Measurements from ENCODE around the gene CEP89.
"Not testable (repeated sequence)": the region's sequence is repeated elsewhere in the genome, so short reads cannot be mapped to it uniquely, and the experiment has no call there.

Gene CEP89

GRCh38 chr19:32862173-32862572, 109.6 kb downstream of the CEP89 start:
- H3K4me3 Mint-ChIP-seq: no peak overlapping the region
- ATAC-seq (no peak), DNase-seq (ENCODE audit: low spot score in 2 of 2) (no peak)
- H3K9me3 Mint-ChIP-seq: no peaks in the 10 kb centered on the region
- H3K36me3 Mint-ChIP-seq: no peaks in the 10 kb centered on the region
- peak overlapping the region; percentile 40 for H3K27ac Mint-ChIP-seq
- H3K4me1 Mint-ChIP-seq: no peaks in the 10 kb centered on the region

- Mint-ChIP-seq H3K9me3 (no peaks in the 10 kb centered on the region), H3K4me1 (no peaks in the 10 kb centered on the region), H3K27ac (peak overlapping the region; percentile 40), H3K36me3 (no peaks in the 10 kb centered on the region), H3K4me3 (no peak overlapping the region)
- DNase-seq (ENCODE audit: low spot score in 2 of 2): no peak
- ATAC-seq: no peak
These were observed 110.2 kb downstream of the CEP89 start for GRCh38 chr19:32861596-32861995.

GRCh38 chr19:32859591-32859990, 112.2 kb downstream of the CEP89 start:
- peak overlapping the region; percentile 30 for H3K27ac Mint-ChIP-seq
- H3K9me3 Mint-ChIP-seq: no peaks in the 10 kb centered on the region
- no peak for DNase-seq (ENCODE audit: low spot score in 2 of 2)

GRCh38 chr19:32858559-32858958, 113.2 kb downstream of the CEP89 start:
- no peak overlapping the region for H3K4me3 Mint-ChIP-seq
- ATAC-seq (no peak), DNase-seq (ENCODE audit: low spot score in 2 of 2) (no peak)
- H3K36me3 Mint-ChIP-seq: no peaks in the 10 kb centered on the region
- no peaks in the 10 kb centered on the region for H3K4me1 Mint-ChIP-seq
- no peaks in the 10 kb centered on the region for H3K9me3 Mint-ChIP-seq
- H3K27ac Mint-ChIP-seq: no peak overlapping the region

More at GRCh38 chr19:32859591-32859990, 112.2 kb downstream of the CEP89 start:
- ATAC-seq: no peak
- H3K4me3 Mint-ChIP-seq: no peak overlapping the region
- H3K4me1 Mint-ChIP-seq: no peaks in the 10 kb centered on the region
- no peaks in the 10 kb centered on the region for H3K36me3 Mint-ChIP-seq

GRCh38 chr19:32858155-32858554, 113.6 kb downstream of the CEP89 start:
- no peaks in the 10 kb centered on the region for H3K36me3 Mint-ChIP-seq

GRCh38 chr19:32857584-32857983, 114.2 kb downstream of the CEP89 start:
- no peaks in the 10 kb centered on the region for H3K9me3 Mint-ChIP-seq
- DNase-seq (ENCODE audit: low spot score in 2 of 2): no peak
- no peak overlapping the region for H3K4me3 Mint-ChIP-seq
- ATAC-seq: no peak
- no peaks in the 10 kb centered on the region for H3K36me3 Mint-ChIP-seq
- no peaks in the 10 kb centered on the region for H3K4me1 Mint-ChIP-seq
- H3K27ac Mint-ChIP-seq: no peak overlapping the region

More at GRCh38 chr19:32858155-32858554, 113.6 kb downstream of the CEP89 start:
- Mint-ChIP-seq H3K4me1 (no peaks in the 10 kb centered on the region), H3K27ac (no peak overlapping the region), H3K9me3 (no peaks in the 10 kb centered on the region), H3K4me3 (no peak overlapping the region)
- ATAC-seq (no peak), DNase-seq (ENCODE audit: low spot score in 2 of 2) (no peak)

GRCh38 chr19:32856818-32857217, 114.9 kb downstream of the CEP89 start:
- H3K9me3 Mint-ChIP-seq, H3K4me1 Mint-ChIP-seq, H3K36me3 Mint-ChIP-seq: not testable (repeated sequence)

GRCh38 chr19:32852216-32852615, 119.5 kb downstream of the CEP89 start:
- DNase-seq (ENCODE audit: low spot score in 2 of 2) (no peak), ATAC-seq (no peak)
- Mint-ChIP-seq H3K9me3 (peaks cover under 1% of the 10 kb centered on the region), H3K4me3 (no peak overlapping the region), H3K4me1 (no peaks in the 10 kb centered on the region), H3K27ac (no peak overlapping the region), H3K36me3 (no peaks in the 10 kb centered on the region)

More at GRCh38 chr19:32856818-32857217, 114.9 kb downstream of the CEP89 start:
- ATAC-seq; H3K27ac Mint-ChIP-seq; H3K4me3 Mint-ChIP-seq; DNase-seq (ENCODE audit: low spot score in 2 of 2): not testable (repeated sequence)

GRCh38 chr19:32848035-32848434, 123.7 kb downstream of the CEP89 start:
- H3K36me3 Mint-ChIP-seq; H3K4me3 Mint-ChIP-seq; H3K4me1 Mint-ChIP-seq; DNase-seq (ENCODE audit: low spot score in 2 of 2); ATAC-seq; H3K9me3 Mint-ChIP-seq; H3K27ac Mint-ChIP-seq: not testable (repeated sequence)

- no peak overlapping the region for H3K4me3 Mint-ChIP-seq
- ATAC-seq (no peak), DNase-seq (ENCODE audit: low spot score in 2 of 2) (no peak)
- H3K9me3 Mint-ChIP-seq: peaks cover 18% of the 10 kb centered on the region
- no peaks in the 10 kb centered on the region for H3K36me3 Mint-ChIP-seq
- H3K27ac Mint-ChIP-seq: no peak overlapping the region
- H3K4me1 Mint-ChIP-seq: no peaks in the 10 kb centered on the region
These were observed 128.0 kb downstream of the CEP89 start for GRCh38 chr19:32843716-32844245.

GRCh38 chr19:32842061-32842460, 129.7 kb downstream of the CEP89 start:
- H3K27ac Mint-ChIP-seq: no peak overlapping the region
- ATAC-seq (no peak), DNase-seq (ENCODE audit: low spot score in 2 of 2) (no peak)
- H3K9me3 Mint-ChIP-seq: peaks cover 16% of the 10 kb centered on the region
- H3K4me3 Mint-ChIP-seq: no peak overlapping the region
- no peaks in the 10 kb centered on the region for H3K36me3 Mint-ChIP-seq
- H3K4me1 Mint-ChIP-seq: no peaks in the 10 kb centered on the region

GRCh38 chr19:32837531-32837930, 134.2 kb downstream of the CEP89 start:
- ATAC-seq (no peak), DNase-seq (ENCODE audit: low spot score in 2 of 2) (no peak)
- no peaks in the 10 kb centered on the region for H3K36me3 Mint-ChIP-seq
- H3K27ac Mint-ChIP-seq: no peak overlapping the region
- no peak overlapping the region for H3K4me3 Mint-ChIP-seq
- no peaks in the 10 kb centered on the region for H3K4me1 Mint-ChIP-seq
- peaks cover 16% of the 10 kb centered on the region for H3K9me3 Mint-ChIP-seq

- H3K9me3 Mint-ChIP-seq; H3K4me1 Mint-ChIP-seq; H3K36me3 Mint-ChIP-seq; ATAC-seq; DNase-seq (ENCODE audit: low spot score in 2 of 2); H3K27ac Mint-ChIP-seq; H3K4me3 Mint-ChIP-seq: not testable (repeated sequence)
These were observed 138.4 kb downstream of the CEP89 start for GRCh38 chr19:32833388-32833787.

- ATAC-seq; DNase-seq (ENCODE audit: low spot score in 2 of 2); H3K27ac Mint-ChIP-seq: not testable (repeated sequence)
These were observed 138.9 kb downstream of the CEP89 start for GRCh38 chr19:32832825-32833224.

GRCh38 chr19:32832094-32832493, 139.7 kb downstream of the CEP89 start:
- not testable (repeated sequence) for H3K27ac Mint-ChIP-seq; H3K4me1 Mint-ChIP-seq; H3K36me3 Mint-ChIP-seq; H3K4me3 Mint-ChIP-seq; ATAC-seq; DNase-seq (ENCODE audit: low spot score in 2 of 2); H3K9me3 Mint-ChIP-seq

More at GRCh38 chr19:32832825-32833224, 138.9 kb downstream of the CEP89 start:
- not testable (repeated sequence) for H3K4me3 Mint-ChIP-seq, H3K9me3 Mint-ChIP-seq, H3K4me1 Mint-ChIP-seq, H3K36me3 Mint-ChIP-seq

- H3K4me1 Mint-ChIP-seq: no peaks in the 10 kb centered on the region
These were observed 140.1 kb downstream of the CEP89 start for GRCh38 chr19:32831611-32832010.

More at GRCh38 chr19:32831611-32832010, 140.1 kb downstream of the CEP89 start:
- H3K9me3 Mint-ChIP-seq: no peaks in the 10 kb centered on the region
- DNase-seq (ENCODE audit: low spot score in 2 of 2) (no peak), ATAC-seq (no peak)
- H3K27ac Mint-ChIP-seq: no peak overlapping the region
- H3K4me3 Mint-ChIP-seq: no peak overlapping the region
- no peaks in the 10 kb centered on the region for H3K36me3 Mint-ChIP-seq

All from stimulated activated effector memory CD8-positive, alpha-beta T cell treated with anti-CD3 and anti-CD28 coated beads, Interleukin-12 subunit alpha, Interleukin-12 subunit beta, amount 100 ng/mL, for 72 hours (primary cell).